IMR-90 (cell line): ENCODE results near the gene BCAS1. TPM values are rescaled to one million over a fixed set of nuclear protein-coding genes. Genes with fewer than 3 reads are reported as not detected.

ENCODE experiments used
- ATAC-seq: fragments of 200-7000 bp; cut with Tn5 transposase; 2 replicates; pipeline ENCODE4 v1.9.1; 2020; ENCODE audit warnings: low read depth, mild to moderate bottlenecking, moderate library complexity
- BruUV-seq: library from RNA; stranded (reverse); fragments of 400-500 nt; replicated peaks from 2 replicates; lab custom pipeline; 2021; lab: Mats Ljungman, UMichigan
- CTCF ChIA-PET: fragments of 300-600 bp; formaldehyde crosslinking; extraction: SDS; loops from one replicate; lab custom pipeline; 2021; ENCODE audit warnings: antibody characterized with exemption; lab: Yijun Ruan, JAX
- POLR2A ChIA-PET: fragments of 300-600 bp; sonication (Branson Sonifier 250); formaldehyde crosslinking; loops from one replicate; lab custom pipeline; 2022; ENCODE audit warnings: antibody characterized with exemption; ENCODE audit not compliant: unreplicated experiment; lab: Charles Lee
- DNase-seq: peaks from one replicate; pipeline ENCODE4 v3.0.0; 2013
- H2AFZ ChIP-seq: replicated peaks from 2 replicates; pipeline ENCODE3; 2013; ENCODE audit warnings: low read length, mild to moderate bottlenecking; ENCODE audit not compliant: poor library complexity
- H2AK5ac ChIP-seq: 2 replicates; pipeline ENCODE4 v1.6.1; 2013; ENCODE audit warnings: low read depth, low read length, inconsistent platforms
- H2AK9ac ChIP-seq: replicated peaks from 2 replicates; pipeline ENCODE3; 2013; ENCODE audit warnings: mild to moderate bottlenecking, low read depth, low read length, moderate library complexity; ENCODE audit not compliant: poor library complexity
- H2BK120ac ChIP-seq: 2 replicates; pipeline ENCODE4 v1.6.1; 2013; ENCODE audit warnings: low read depth, low read length, inconsistent platforms
- H2BK15ac ChIP-seq: 3 replicates; pipeline ENCODE4 v1.6.1; 2013; ENCODE audit warnings: low read depth, low read length, inconsistent platforms
- H2BK20ac ChIP-seq: 2 replicates; pipeline ENCODE4 v1.6.1; 2013; ENCODE audit warnings: low read depth, mild to moderate bottlenecking, inconsistent platforms, low read length, moderate library complexity
- H2BK5ac ChIP-seq: 2 replicates; pipeline ENCODE4 v1.6.1; 2013; ENCODE audit warnings: mild to moderate bottlenecking, low read depth, low read length, inconsistent platforms; ENCODE audit not compliant: poor library complexity, severe bottlenecking
- H3K14ac ChIP-seq: replicated peaks from 2 replicates; pipeline ENCODE4 v1.6.1; 2013; ENCODE audit warnings: low read depth, low read length, inconsistent platforms
- H3K18ac ChIP-seq: 2 replicates; pipeline ENCODE4 v1.6.1; 2013; ENCODE audit warnings: low read depth, low read length, control low read depth
- H3K23ac ChIP-seq: 2 replicates; pipeline ENCODE4 v1.6.1; 2013; ENCODE audit warnings: low read depth, low read length, inconsistent platforms
- H3K27ac ChIP-seq: 2 replicates; pipeline ENCODE4 v1.5.1; 2013; ENCODE audit warnings: mild to moderate bottlenecking, control low read depth, low read length; ENCODE audit not compliant: insufficient read depth
- H3K27me3 ChIP-seq: 2 replicates; pipeline ENCODE4 v1.6.1; 2013; ENCODE audit warnings: low read length; ENCODE audit not compliant: control insufficient read depth, insufficient read depth
- H3K36me3 ChIP-seq: 2 replicates; pipeline ENCODE4 v1.6.1; 2013; ENCODE audit warnings: low read length, mixed read lengths; ENCODE audit not compliant: control insufficient read depth, insufficient read depth
- H3K4ac ChIP-seq: 2 replicates; pipeline ENCODE4 v1.6.1; 2013; ENCODE audit warnings: low read depth, low read length, inconsistent platforms
- H3K4me1 ChIP-seq: 2 replicates; pipeline ENCODE4 v1.6.1; 2013; ENCODE audit warnings: low read length, mixed read lengths; ENCODE audit not compliant: control insufficient read depth, insufficient read depth
- H3K4me2 ChIP-seq: 2 replicates; pipeline ENCODE4 v1.6.1; 2013; ENCODE audit warnings: low read depth, mild to moderate bottlenecking, control low read depth, low read length, moderate library complexity
- H3K4me3 ChIP-seq: 2 replicates; pipeline ENCODE4 v1.5.1; 2013; ENCODE audit warnings: low read depth, mild to moderate bottlenecking, control low read depth, low read length, moderate library complexity; ENCODE audit not compliant: insufficient read depth
- H3K56ac ChIP-seq: 2 replicates; pipeline ENCODE4 v1.6.1; 2013; ENCODE audit warnings: low read length, inconsistent platforms; ENCODE audit not compliant: insufficient read depth; ENCODE audit errors: extremely low read depth
- H3K79me1 ChIP-seq, 2 experiments: 2 replicates each; pipeline ENCODE4 v1.6.1; 2013; ENCODE audit warnings: low read length in 2 of 2, inconsistent platforms in 1 of 2, low read depth in 1 of 2
- H3K9ac ChIP-seq: 2 replicates; pipeline ENCODE4 v1.6.1; 2013; ENCODE audit warnings: low read depth, low read length, control low read depth
- H3K9me1 ChIP-seq: 2 replicates; pipeline ENCODE4 v1.6.1; 2013; ENCODE audit warnings: low read length, inconsistent platforms; ENCODE audit not compliant: insufficient read depth
- H3K9me3 ChIP-seq: 2 replicates; pipeline ENCODE4 v1.6.1; 2013; ENCODE audit warnings: low read length; ENCODE audit not compliant: control insufficient read depth, insufficient read depth
- H4K20me1 ChIP-seq: 2 replicates; pipeline ENCODE4 v1.6.1; 2013; ENCODE audit warnings: low read length, inconsistent platforms; ENCODE audit not compliant: insufficient read depth
- H4K5ac ChIP-seq: 2 replicates; pipeline ENCODE4 v1.6.1; 2013; ENCODE audit warnings: mild to moderate bottlenecking, low read depth, low read length, control low read depth
- H4K8ac ChIP-seq, 2 experiments: 2 replicates each; pipeline ENCODE4 v1.6.1; 2013; ENCODE audit warnings: low read depth in 2 of 2, low read length in 2 of 2, control low read depth in 1 of 2, inconsistent platforms in 1 of 2
- H4K91ac ChIP-seq: 2 replicates; pipeline ENCODE4 v1.6.1; 2013; ENCODE audit warnings: low read depth, low read length, inconsistent platforms; ENCODE audit not compliant: insufficient read depth
- CHD1 ChIP-seq: IDR thresholded peaks from 2 replicates; pipeline ENCODE4 v1.6.1; 2012; ENCODE audit warnings: low read depth, low read length, improper control_type of control experiment
- FOS ChIP-seq: fragments of 150-350 bp; IDR thresholded peaks from 2 replicates; pipeline ENCODE4 v1.6.1; 2016; ENCODE audit warnings: low read depth, low read length
- MAFK ChIP-seq: IDR thresholded peaks from 2 replicates; pipeline ENCODE4 v1.6.1; 2012; ENCODE audit warnings: low read depth, low read length, improper control_type of control experiment
- MAZ ChIP-seq: IDR thresholded peaks from 2 replicates; pipeline ENCODE4 v1.6.1; 2012; ENCODE audit warnings: low read depth, mild to moderate bottlenecking, low read length, improper control_type of control experiment, moderate library complexity, borderline replicate concordance
- RAD21 ChIP-seq: IDR thresholded peaks from 2 replicates; pipeline ENCODE4 v1.6.1; 2012; ENCODE audit warnings: low read length, improper control_type of control experiment
- WGBS, 2 experiments: methylation state at CpG; one replicate each; pipeline versions ENCODE4 v1.1.5 to v1.1.7; 2013; ENCODE audit warnings: missing lambda C conversion rate in 2 of 2; ENCODE audit not compliant: insufficient read length in 1 of 2; ENCODE audit errors: extremely low coverage in 2 of 2; 5-methylcytosine and 5-hydroxymethylcytosine counted together
- dilution Hi-C: fragments of 300-500 bp; cut with HindIII; formaldehyde crosslinking; loops from one replicate; pipeline ENCODE4 v1.14.3; 2018; ENCODE audit warnings: low sequenced_read_pairs; ENCODE audit not compliant: unreplicated experiment
- in situ Hi-C: fragments of 300-500 bp; cut with MboI; formaldehyde crosslinking; loops from 3 replicates; pipeline ENCODE4 v1.14.3; 2019; ENCODE audit warnings: low sequenced_read_pairs, inconsistent platforms, mixed read lengths
- intact Hi-C: fragments of 100-400 bp; cut with micrococcal nuclease; formaldehyde crosslinking; loops from 2 replicates; pipeline ENCODE4 v1.10.0; 2022
- polyA plus RNA-seq, 3 experiments: library from polyadenylated mRNA; depleted of rRNA; stranded (reverse); fragments of >200 nt; gene quantifications; 2 replicates each; pipeline ENCODE4 v1.2.3, GENCODE V29; 2012; ENCODE audit warnings: low replicate concordance in 1 of 3
- total RNA-seq: library from RNA; depleted of rRNA; stranded (reverse); fragments of >200 nt; gene quantifications from 2 replicates; pipeline ENCODE4 v1.2.3, GENCODE V29; 2012
- TF ChIP-seq, protein P1 (sequence below): conservative IDR thresholded peaks from 2 replicates; pipeline ENCODE4 v1.5.1; 2012; ENCODE audit warnings: mild to moderate bottlenecking, low read depth, low read length, improper control_type of control experiment

Gene BCAS1
- total and polyA plus RNA-seq, 2 of the 4 experiments (the other 2 are of a cell fraction) = under 0.01 TPM; not detected in 1

DNA sequence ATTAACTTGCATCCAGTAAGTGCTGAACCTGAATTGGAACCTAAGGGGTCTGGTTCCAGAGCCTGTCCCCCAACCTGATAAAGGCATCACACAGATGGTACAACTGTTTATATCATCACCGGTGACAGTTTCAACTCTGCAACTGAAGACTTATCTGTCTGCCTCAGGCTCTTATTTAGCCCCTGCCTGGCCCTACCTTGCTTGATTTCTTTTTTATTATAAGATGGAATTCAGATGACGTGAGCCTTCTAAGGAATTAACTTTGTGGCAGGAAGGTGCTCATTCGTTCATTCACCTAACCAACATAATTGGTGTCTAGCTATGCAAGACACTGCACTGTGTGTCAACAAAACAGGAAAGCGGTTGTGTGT lies 175.0 kb downstream of the BCAS1 start:
- peak overlapping the region; percentile 73; the same call in 2 of the 3 replicates for H2BK15ac ChIP-seq
- no peak overlapping the region for H2AFZ ChIP-seq
- no peak overlapping the region; a peak in 1 of 4 replicates for H4K8ac ChIP-seq
- no peak for DNase-seq
- no peak overlapping the region for H3K23ac ChIP-seq
- H4K5ac ChIP-seq = no peak overlapping the region
- H3K9me1 ChIP-seq = peaks cover 12% of the 10 kb centered on the region
- H3K27me3 ChIP-seq = no peaks in the 10 kb centered on the region
- TF ChIP-seq FOS (no peak), MAZ (no peak), MAFK (no peak), RAD21 (no peak), CHD1 (no peak)
- TF ChIP-seq, protein P1, sequence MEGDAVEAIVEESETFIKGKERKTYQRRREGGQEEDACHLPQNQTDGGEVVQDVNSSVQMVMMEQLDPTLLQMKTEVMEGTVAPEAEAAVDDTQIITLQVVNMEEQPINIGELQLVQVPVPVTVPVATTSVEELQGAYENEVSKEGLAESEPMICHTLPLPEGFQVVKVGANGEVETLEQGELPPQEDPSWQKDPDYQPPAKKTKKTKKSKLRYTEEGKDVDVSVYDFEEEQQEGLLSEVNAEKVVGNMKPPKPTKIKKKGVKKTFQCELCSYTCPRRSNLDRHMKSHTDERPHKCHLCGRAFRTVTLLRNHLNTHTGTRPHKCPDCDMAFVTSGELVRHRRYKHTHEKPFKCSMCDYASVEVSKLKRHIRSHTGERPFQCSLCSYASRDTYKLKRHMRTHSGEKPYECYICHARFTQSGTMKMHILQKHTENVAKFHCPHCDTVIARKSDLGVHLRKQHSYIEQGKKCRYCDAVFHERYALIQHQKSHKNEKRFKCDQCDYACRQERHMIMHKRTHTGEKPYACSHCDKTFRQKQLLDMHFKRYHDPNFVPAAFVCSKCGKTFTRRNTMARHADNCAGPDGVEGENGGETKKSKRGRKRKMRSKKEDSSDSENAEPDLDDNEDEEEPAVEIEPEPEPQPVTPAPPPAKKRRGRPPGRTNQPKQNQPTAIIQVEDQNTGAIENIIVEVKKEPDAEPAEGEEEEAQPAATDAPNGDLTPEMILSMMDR = no peak
- no peak overlapping the region; the same call in 1 of the 2 replicates for H3K18ac ChIP-seq
- H3K79me1 ChIP-seq = no peaks in the 10 kb centered on the region; a peak in 1 of 4 replicates
- ChIA-PET CTCF (interaction anchor here (0.6 kb wide), 3 partner anchors 7 to 78 kb away, joined by 3 read pairs; no protein-coding TSS in a partner anchor), POLR2A (no interaction called here)
- no TSS peak for BruUV-seq
- no peak overlapping the region for H4K91ac ChIP-seq
- peak overlapping the region; percentile 86 for H2AK5ac ChIP-seq
- no peak overlapping the region for H2BK5ac ChIP-seq
- in situ Hi-C loops (no loop called here), dilution Hi-C loops (no loop called here), intact Hi-C loops (no loop called here)
- H2BK20ac ChIP-seq = peak overlapping the region; percentile 62; the same call in 1 of the 2 replicates
- WGBS, 2 experiments = 80% methylated on average over 1 of the region's 4 CpGs; no CpG with 5 or more reads in 1 of the 2 experiments
- no peaks in the 10 kb centered on the region for H3K36me3 ChIP-seq
- ATAC-seq = no peak
- H3K4me3 ChIP-seq = no peak overlapping the region
- H3K9me3 ChIP-seq = peaks cover 9% of the 10 kb centered on the region; the same call in 1 of the 2 replicates
- H3K56ac ChIP-seq = no peak overlapping the region
- H2BK120ac ChIP-seq = peak overlapping the region; percentile 25; the same call in 1 of the 2 replicates
- H3K4me1 ChIP-seq = peaks cover 17% of the 10 kb centered on the region
- no peak overlapping the region for H3K27ac ChIP-seq
- no peaks in the 10 kb centered on the region for H4K20me1 ChIP-seq
- peak overlapping the region; percentile 40; the same call in 1 of the 2 replicates for H3K14ac ChIP-seq
- no peak overlapping the region for H3K4me2 ChIP-seq
- no peak overlapping the region for H3K9ac ChIP-seq
- peak overlapping the region; percentile 57 for H3K4ac ChIP-seq
- peak overlapping the region; percentile 77 for H2AK9ac ChIP-seq
